Left forelimb (tissue), 1 donor: Measurements from ENCODE around the gene RWDD2A.

Experiments used
- DNase-seq: peaks from one replicate; pipeline ENCODE4 v3.0.0-alpha.2; 2018; ENCODE audit warnings: low spot score

The RWDD2A gene

DNA sequence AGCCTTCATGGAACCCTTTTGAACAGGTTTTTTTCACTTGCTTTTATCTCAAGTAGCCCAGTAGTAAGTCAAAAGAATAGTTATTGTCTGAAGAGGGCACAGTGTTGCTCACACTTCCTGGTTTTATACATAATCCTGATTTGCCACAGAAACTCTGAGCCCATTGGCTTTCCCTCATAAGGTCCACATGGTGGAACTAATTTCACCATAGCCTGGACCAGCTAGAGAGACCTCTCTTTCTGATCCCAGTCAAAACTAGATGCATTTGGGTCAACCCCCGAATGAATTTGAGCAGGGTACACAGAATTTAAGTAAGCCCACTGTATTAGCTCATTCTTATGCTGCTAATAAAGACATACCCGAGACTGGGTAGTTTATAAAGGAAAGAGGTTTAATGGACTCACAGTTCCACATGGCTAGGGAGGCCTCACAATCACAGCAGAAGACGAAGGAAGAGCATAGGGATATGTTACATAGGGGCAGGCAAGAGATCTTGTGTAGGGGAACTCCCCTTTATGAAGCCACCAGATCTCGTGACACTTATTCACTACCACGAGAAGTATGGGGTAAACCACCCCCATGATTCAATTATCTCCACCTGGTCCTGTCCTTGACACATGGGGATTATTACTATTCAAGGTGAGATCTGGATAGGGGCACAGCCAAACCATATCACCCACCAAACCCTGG is 6.2 kb downstream of the RWDD2A start:
- no peak for DNase-seq

GRCh38 chr6:83199863-83200225 is 6.7 kb downstream of the RWDD2A start:
- no peak for DNase-seq

GRCh38 chr6:83202031-83202430 is 8.9 kb downstream of the RWDD2A start:
- DNase-seq = no peak

DNA sequence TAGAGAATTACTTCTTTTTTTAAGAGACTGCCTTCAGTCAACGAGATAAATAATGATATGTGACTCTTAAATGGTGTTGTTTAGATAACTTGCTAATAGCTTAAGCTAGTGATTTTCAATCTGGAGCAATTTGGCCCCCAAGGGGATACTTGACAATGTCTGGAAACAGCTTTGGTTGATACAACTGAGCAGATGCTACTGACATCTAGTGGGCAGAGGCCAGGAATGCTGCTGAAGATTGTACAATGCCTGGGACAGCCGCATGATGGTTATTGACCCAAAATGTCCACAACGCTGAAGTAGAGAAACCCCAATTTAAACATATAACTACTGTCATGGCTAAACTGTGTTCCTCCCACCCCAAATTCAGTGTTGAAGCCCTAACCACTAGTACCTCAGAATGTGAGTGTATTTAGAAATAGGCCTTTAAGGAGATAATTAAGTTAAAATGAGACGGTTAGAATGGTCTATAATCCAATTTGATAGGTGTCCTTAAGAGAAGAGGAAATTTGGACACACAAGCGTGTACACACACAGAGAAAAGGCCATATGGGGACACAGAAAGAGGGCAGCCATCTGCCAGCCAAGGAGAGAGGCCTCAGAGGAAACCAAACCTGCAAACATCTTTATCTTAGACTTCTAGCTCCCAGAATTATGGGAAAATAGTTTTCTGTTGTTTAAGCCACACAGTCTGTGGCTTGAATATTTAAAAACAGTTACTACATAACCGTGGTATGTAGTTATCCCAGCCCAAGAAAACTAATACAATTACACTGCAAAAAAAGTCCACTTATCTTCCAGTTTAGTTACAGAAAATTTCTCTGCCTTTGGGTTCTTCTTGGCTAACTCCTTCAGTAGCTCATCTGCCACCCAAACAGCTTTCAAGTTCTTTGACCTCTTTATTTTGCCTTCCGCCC is 22.2 kb downstream of the RWDD2A start:
- DNase-seq = peak; percentile 68

- DNase-seq = no peak
Observed at GRCh38 chr6:83216806-83217205, 23.6 kb downstream of the RWDD2A start.

- no peak for DNase-seq
Observed at GRCh38 chr6:83218646-83219045, 25.5 kb downstream of the RWDD2A start.

GRCh38 chr6:83220121-83220520 is 27.0 kb downstream of the RWDD2A start:
- DNase-seq = no peak

GRCh38 chr6:83221276-83221675 is 28.1 kb downstream of the RWDD2A start:
- DNase-seq = no peak

GRCh38 chr6:83221889-83222479 is 28.8 kb downstream of the RWDD2A start:
- DNase-seq = no peak

- DNase-seq = no peak
Observed at GRCh38 chr6:83226517-83226916, 33.4 kb downstream of the RWDD2A start.

DNA sequence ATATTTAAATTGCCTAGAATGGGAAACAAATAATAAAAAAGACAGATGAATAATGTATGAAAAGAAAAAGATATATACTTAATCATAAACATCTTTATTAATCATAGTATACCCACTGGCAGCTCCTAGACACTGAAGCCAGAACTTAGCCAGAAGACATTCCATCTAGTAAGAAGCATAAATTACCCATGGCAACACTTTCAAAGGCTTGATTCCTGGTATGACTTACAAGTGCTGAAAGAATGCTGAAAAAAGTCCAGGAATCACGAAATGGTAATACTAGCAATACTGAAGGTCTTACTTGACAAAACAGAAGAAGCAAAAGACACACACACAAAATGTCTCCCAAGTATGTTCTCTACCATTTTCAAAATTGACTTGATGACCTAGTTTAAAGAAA is 38.0 kb downstream of the RWDD2A start:
- DNase-seq = no peak

DNA sequence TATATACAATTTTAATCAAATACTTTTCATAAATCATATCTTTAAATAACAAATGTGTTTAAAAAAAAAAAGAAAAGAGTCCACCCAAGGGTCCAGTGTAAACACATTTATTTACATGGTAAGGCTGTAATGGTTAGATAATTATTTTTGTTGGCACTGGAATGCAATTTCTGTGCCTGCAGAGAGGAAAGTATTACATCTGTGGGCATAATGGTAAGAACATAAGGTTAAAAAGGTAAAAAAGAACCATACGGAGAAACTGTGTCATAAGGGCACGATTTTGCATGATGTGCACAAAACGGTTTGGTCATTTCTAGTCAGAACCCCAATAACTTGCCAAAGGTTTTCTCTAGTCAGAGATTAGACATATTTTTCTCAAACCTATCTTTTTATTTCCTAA is 54.3 kb downstream of the RWDD2A start:
- no peak for DNase-seq
